Measurements from ENCODE around the gene INVS.

DNA sequence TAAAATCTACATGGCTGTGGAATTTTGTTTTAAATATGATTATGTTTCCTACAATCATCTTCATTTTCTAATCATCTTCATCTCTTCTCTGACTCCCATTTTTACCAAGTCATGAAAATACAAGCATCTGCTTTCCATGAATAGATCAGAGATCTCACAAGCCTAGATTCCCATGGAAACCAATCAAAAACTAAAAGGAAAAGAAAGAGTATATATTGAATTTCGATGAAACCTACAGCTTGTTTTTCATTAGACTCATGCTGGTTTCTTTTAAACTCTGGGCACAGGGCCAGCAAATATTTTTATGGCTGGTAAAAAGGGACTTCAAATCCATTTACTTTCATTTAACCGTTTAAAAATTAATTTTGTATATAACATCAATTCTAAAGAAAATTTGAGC lies 51.2 kb downstream of the INVS start:
- TF ChIP-seq ZFP30 (CRISPR knock-in tag; IDR thresholded peaks at IDR 0.05), result no peak
- TF ChIP-seq, protein P1, sequence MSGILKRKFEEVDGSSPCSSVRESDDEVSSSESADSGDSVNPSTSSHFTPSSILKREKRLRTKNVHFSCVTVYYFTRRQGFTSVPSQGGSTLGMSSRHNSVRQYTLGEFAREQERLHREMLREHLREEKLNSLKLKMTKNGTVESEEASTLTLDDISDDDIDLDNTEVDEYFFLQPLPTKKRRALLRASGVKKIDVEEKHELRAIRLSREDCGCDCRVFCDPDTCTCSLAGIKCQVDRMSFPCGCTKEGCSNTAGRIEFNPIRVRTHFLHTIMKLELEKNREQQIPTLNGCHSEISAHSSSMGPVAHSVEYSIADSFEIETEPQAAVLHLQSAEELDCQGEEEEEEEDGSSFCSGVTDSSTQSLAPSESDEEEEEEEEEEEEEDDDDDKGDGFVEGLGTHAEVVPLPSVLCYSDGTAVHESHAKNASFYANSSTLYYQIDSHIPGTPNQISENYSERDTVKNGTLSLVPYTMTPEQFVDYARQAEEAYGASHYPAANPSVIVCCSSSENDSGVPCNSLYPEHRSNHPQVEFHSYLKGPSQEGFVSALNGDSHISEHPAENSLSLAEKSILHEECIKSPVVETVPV (CRISPR knock-in tag; IDR thresholded peaks at IDR 0.05), result no peak
- TF ChIP-seq ZNF565 (CRISPR knock-in tag; conservative IDR thresholded peaks at IDR 0.05; ENCODE audit: low read depth), result no peak
- no peak for TF ChIP-seq ARNTL (CRISPR knock-in tag; IDR thresholded peaks at IDR 0.05; ENCODE audit: borderline replicate concordance, low read depth)

All from SK-N-SH treated with all-trans-retinoic acid at 6 μM for 48 hours (cell line).